Neutrophil (primary cell): ENCODE data around the gene ZNF91.
"Not testable (repeated sequence)": the region's sequence is repeated elsewhere in the genome, so short reads cannot be mapped to it uniquely, and the experiment has no call there.

Experiments used
- H3K27ac ChIP-seq: fragments of 200-600 bp; sonication (generic); 2 replicates; pipeline ENCODE4 v1.5.1; 2016; ENCODE audit warnings: mild to moderate bottlenecking, moderate library complexity
- H3K27me3 ChIP-seq: fragments of 200-600 bp; sonication (generic); 2 replicates; pipeline ENCODE4 v1.6.0; 2016; ENCODE audit warnings: mild to moderate bottlenecking
- H3K36me3 ChIP-seq: fragments of 200-600 bp; sonication (generic); 2 replicates; pipeline ENCODE4 v1.5.1; 2017
- H3K4me1 ChIP-seq, 2 experiments: fragments of 200-600 bp in 1 of 2; sonication (generic) in 1 of 2; 1 replicate in 1 of 2; 2 replicates in 1 of 2; pipeline versions ENCODE4 v1.5.1 to v1.6.1; 2013 to 2016; ENCODE audit warnings: low read depth in 1 of 2, low read length in 1 of 2, mild to moderate bottlenecking in 1 of 2, moderate library complexity in 1 of 2; ENCODE audit not compliant: control insufficient read depth in 1 of 2, insufficient read depth in 1 of 2
- H3K4me3 ChIP-seq, 2 experiments: fragments of 200-600 bp in 1 of 2; sonication (generic) in 1 of 2; 1 replicate in 1 of 2; 2 replicates in 1 of 2; pipeline ENCODE4 v1.5.1; 2013 to 2016; ENCODE audit warnings: low read depth in 1 of 2, low read length in 1 of 2, mild to moderate bottlenecking in 1 of 2, moderate library complexity in 1 of 2
- H3K9me3 ChIP-seq: fragments of 200-600 bp; sonication (generic); 2 replicates; pipeline ENCODE4 v1.5.1; 2016
- CTCF ChIP-seq: fragments of 200-600 bp; sonication (generic); IDR thresholded peaks from 2 replicates; pipeline ENCODE4 v1.5.1; 2016; ENCODE audit warnings: antibody characterized with exemption

ZNF91 gene

DNA sequence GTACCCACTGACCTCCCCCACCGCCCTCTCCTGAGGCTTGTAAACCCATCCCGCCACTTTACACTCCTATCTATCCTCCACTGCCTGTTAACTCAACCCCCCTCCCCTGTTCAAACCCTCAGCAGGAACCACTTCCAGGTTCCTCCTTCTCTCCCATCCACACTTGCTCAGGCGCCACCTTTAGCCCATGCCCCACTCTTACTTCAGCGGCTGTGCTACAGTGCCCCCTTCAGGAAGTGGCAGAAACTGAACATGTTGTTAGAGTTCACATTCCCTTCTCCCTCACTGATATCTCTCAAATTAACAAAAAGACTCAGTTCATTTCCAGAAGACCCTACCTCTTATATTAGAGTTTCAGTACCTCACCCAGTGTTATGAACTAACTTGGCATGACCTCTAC lies 49.4 kb downstream of the ZNF91 start:
- H3K9me3 ChIP-seq, result peaks cover 80% of the 10 kb centered on the region
- no peaks in the 10 kb centered on the region for H3K4me1 ChIP-seq
- H3K27me3 ChIP-seq, result no peaks in the 10 kb centered on the region
- H3K36me3 ChIP-seq, result no peaks in the 10 kb centered on the region
- H3K27ac ChIP-seq, result no peak overlapping the region
- no peak for TF ChIP-seq CTCF
- no peak overlapping the region for H3K4me3 ChIP-seq

- Histone ChIP-seq H3K27ac (no peak overlapping the region), H3K27me3 (no peaks in the 10 kb centered on the region), H3K9me3 (peaks cover 57% of the 10 kb centered on the region), H3K36me3 (no peaks in the 10 kb centered on the region), H3K4me1 (no peaks in the 10 kb centered on the region), H3K4me3 (no peak overlapping the region)
- TF ChIP-seq CTCF, result no peak
Measured at GRCh38 chr19:23343434-23344010, 51.7 kb downstream of the ZNF91 start.

- H3K9me3 ChIP-seq, result peaks cover 19% of the 10 kb centered on the region
Measured at GRCh38 chr19:23328211-23328610, 67.1 kb downstream of the ZNF91 start.

GRCh38 chr19:23321953-23322549 lies 73.2 kb downstream of the ZNF91 start:
- no peak for TF ChIP-seq CTCF

More at GRCh38 chr19:23328211-23328610, 67.1 kb downstream of the ZNF91 start:
- Histone ChIP-seq H3K27me3 (no peaks in the 10 kb centered on the region), H3K4me3 (no peak overlapping the region), H3K36me3 (no peaks in the 10 kb centered on the region), H3K4me1 (no peaks in the 10 kb centered on the region), H3K27ac (no peak overlapping the region)
- no peak for TF ChIP-seq CTCF

DNA sequence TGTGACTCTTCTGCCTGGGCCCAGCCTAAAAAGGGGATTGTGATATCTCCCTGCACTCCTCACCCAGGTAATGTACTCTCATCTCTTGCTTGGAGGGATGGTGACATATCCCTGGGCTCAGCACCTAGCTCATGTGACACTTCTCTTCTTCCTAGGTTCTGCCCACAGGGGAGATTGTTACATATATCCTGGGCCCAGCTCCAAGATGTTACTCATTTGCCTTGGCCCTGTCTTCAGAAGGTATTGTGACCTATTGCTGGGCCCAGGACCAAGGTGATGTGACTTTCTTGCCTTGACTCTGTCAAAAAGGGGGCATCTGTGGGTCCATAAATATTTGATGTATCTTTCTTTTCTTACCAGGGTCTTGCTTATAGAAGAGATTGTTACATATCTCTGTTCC lies 73.9 kb downstream of the ZNF91 start:
- not testable (repeated sequence) for H3K36me3 ChIP-seq, H3K9me3 ChIP-seq, H3K27ac ChIP-seq, H3K4me3 ChIP-seq, H3K4me1 ChIP-seq, H3K27me3 ChIP-seq

More at GRCh38 chr19:23321953-23322549, 73.2 kb downstream of the ZNF91 start:
- Histone ChIP-seq H3K27ac (no peak overlapping the region), H3K36me3 (no peaks in the 10 kb centered on the region), H3K4me1 (peaks cover 5 to 7% of the 10 kb centered on the region in 2 experiments), H3K27me3 (no peaks in the 10 kb centered on the region), H3K9me3 (no peaks in the 10 kb centered on the region), H3K4me3 (no peak overlapping the region)

GRCh38 chr19:23319571-23319970 lies 75.7 kb downstream of the ZNF91 start:
- H3K27me3 ChIP-seq, H3K4me3 ChIP-seq, H3K4me1 ChIP-seq, H3K36me3 ChIP-seq, H3K9me3 ChIP-seq, H3K27ac ChIP-seq: not testable (repeated sequence)

GRCh38 chr19:23318941-23319340 lies 76.3 kb downstream of the ZNF91 start:
- H3K36me3 ChIP-seq, H3K4me3 ChIP-seq: not testable (repeated sequence)

More at GRCh38 chr19:23318941-23319340, 76.3 kb downstream of the ZNF91 start:
- peaks cover 5 to 10% of the 10 kb centered on the region in 2 experiments for H3K4me1 ChIP-seq
- H3K27ac ChIP-seq, H3K27me3 ChIP-seq, H3K9me3 ChIP-seq: not testable (repeated sequence)
